ENCODE measurements around the gene TECPR2. TPM values are rescaled to one million over a fixed set of nuclear protein-coding genes. Genes with fewer than 3 reads are reported as not detected.

The TECPR2 gene
- total and polyA plus RNA-seq, 2 donors from 2014 or later, result 6.0 to 30.2 TPM

- Histone ChIP-seq H3K27ac (ENCODE audit: low read depth in 2 of 2, low read length in 2 of 2) (no peak overlapping the region), H3K4me1 (ENCODE audit: control insufficient read depth in 2 of 3, insufficient read depth in 2 of 3, low read depth in 1 of 3, low read length in 3 of 3) (no peaks in the 10 kb centered on the region), H3K27me3 (ENCODE audit: control insufficient read depth, insufficient read depth, low read length) (no peaks in the 10 kb centered on the region), H3K9me3 (ENCODE audit: control insufficient read depth in 2 of 3, insufficient read depth in 1 of 3, low read length in 3 of 3) (no peaks in the 10 kb centered on the region), H3K9ac (ENCODE audit: low read length in 3 of 3) (no peak overlapping the region), H3K4me3 (ENCODE audit: low read length in 3 of 3) (no peak overlapping the region), H3K36me3 (ENCODE audit: control insufficient read depth in 2 of 3, insufficient read depth in 3 of 3, low read length in 3 of 3) (peaks cover 0 to 40% (median 19%) of the 10 kb centered on the region in 3 donors)
- no peak for TF ChIP-seq CTCF (IDR thresholded peaks at IDR 0.05; ENCODE audit: borderline replicate concordance, extremely low read depth, insufficient read depth)
- intact Hi-C loops (cut with DNase I), result no loop called here
- DNase-seq (no peak), FAIRE-seq (no peak)
Measured at GRCh38 chr14:102445066-102445465, 82.3 kb downstream of the TECPR2 start.

GRCh38 chr14:102445641-102446040 lies 82.9 kb downstream of the TECPR2 start:
- Histone ChIP-seq H3K4me3 (ENCODE audit: low read length in 3 of 3) (no peak overlapping the region), H3K27me3 (ENCODE audit: control insufficient read depth, insufficient read depth, low read length) (no peaks in the 10 kb centered on the region), H3K27ac (ENCODE audit: low read depth in 2 of 2, low read length in 2 of 2) (no peak overlapping the region), H3K9ac (ENCODE audit: low read length in 3 of 3) (no peak overlapping the region), H3K36me3 (ENCODE audit: control insufficient read depth in 2 of 3, insufficient read depth in 3 of 3, low read length in 3 of 3) (peaks cover 0 to 41% (median 22%) of the 10 kb centered on the region in 3 donors), H3K4me1 (ENCODE audit: control insufficient read depth in 2 of 3, insufficient read depth in 2 of 3, low read depth in 1 of 3, low read length in 3 of 3) (no peaks in the 10 kb centered on the region), H3K9me3 (ENCODE audit: control insufficient read depth in 2 of 3, insufficient read depth in 1 of 3, low read length in 3 of 3) (no peaks in the 10 kb centered on the region)
- DNase-seq (no peak), FAIRE-seq (no peak)
- no peak for TF ChIP-seq CTCF (IDR thresholded peaks at IDR 0.05; ENCODE audit: borderline replicate concordance, extremely low read depth, insufficient read depth)
- intact Hi-C loops (cut with DNase I), result no loop called here

GRCh38 chr14:102450206-102451063 lies 87.7 kb downstream of the TECPR2 start:
- FAIRE-seq (no peak), DNase-seq (no peak)
- intact Hi-C loops (cut with DNase I), result no loop called here
- Histone ChIP-seq H3K27ac (ENCODE audit: low read depth in 2 of 2, low read length in 2 of 2) (no peak overlapping the region), H3K27me3 (ENCODE audit: control insufficient read depth, insufficient read depth, low read length) (no peaks in the 10 kb centered on the region), H3K36me3 (ENCODE audit: control insufficient read depth in 2 of 3, insufficient read depth in 3 of 3, low read length in 3 of 3) (peaks cover 0 to 36% (median 28%) of the 10 kb centered on the region in 3 donors), H3K9me3 (ENCODE audit: control insufficient read depth in 2 of 3, insufficient read depth in 1 of 3, low read length in 3 of 3) (no peaks in the 10 kb centered on the region), H3K4me1 (ENCODE audit: control insufficient read depth in 2 of 3, insufficient read depth in 2 of 3, low read depth in 1 of 3, low read length in 3 of 3) (no peaks in the 10 kb centered on the region), H3K9ac (ENCODE audit: low read length in 3 of 3) (no peak overlapping the region), H3K4me3 (ENCODE audit: low read length in 3 of 3) (no peak overlapping the region)
- no peak for TF ChIP-seq CTCF (IDR thresholded peaks at IDR 0.05; ENCODE audit: borderline replicate concordance, extremely low read depth, insufficient read depth)
